Measurements from ENCODE around the gene IER3IP1.
"Not testable (repeated sequence)": the region's sequence is repeated elsewhere in the genome, so short reads cannot be mapped to it uniquely, and the experiment has no call there.

IER3IP1 gene

DNA sequence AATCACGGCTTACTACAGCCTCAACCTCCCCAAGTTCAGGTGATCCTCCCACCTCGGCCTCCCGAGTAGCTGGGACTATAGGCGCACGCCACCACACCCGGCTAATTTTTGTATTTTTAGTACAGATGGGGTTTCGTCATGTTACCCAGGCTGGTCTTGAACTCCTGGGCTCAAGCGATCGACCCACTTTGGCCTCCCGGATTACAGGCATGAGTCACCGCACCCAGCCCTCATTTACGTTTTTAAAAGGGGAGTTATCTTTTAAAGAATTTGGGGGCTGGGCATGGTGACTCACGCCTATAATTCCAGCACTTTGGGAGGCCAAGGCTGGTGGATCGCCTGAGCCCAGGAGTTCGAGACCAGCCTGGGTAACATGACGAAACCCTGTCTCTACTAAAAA, 17.8 kb downstream of the IER3IP1 start:
- not testable (repeated sequence) for DNase-seq

- DNase-seq, result no peak
Measured at GRCh38 chr18:47151439-47151838, 24.7 kb downstream of the IER3IP1 start.

DNA sequence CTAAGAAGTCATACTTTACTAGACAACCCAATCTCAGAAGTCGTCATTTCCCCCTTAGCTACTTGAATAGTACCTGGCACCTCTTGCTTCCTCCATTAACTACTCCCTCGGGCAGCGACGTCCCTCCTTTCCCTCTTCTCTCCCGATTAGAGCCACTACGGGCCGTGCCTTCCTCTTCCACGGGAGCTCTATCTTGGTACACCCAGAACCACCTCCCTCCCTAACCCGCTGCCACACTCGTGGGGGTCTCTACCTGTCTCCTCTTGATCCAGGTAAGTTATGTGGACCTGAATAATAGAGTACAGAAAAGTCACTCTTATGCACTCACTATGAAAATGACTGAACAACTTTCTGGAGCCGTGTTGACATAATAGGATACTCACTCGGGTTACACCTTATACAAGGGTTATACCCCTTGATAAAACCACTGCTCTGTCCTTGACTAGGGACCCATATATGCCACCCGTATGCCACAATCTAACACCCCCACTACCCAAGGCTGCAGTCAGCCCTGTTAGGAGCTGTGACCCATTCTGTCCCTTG, 25.3 kb downstream of the IER3IP1 start:
- no peak for DNase-seq

- peak; percentile 65 for DNase-seq
Measured at GRCh38 chr18:47150029-47150823, 25.9 kb downstream of the IER3IP1 start, which contains the start of gene HDHD2. Gene HDHD2 (minus strand): TSS chr18:47150500. CDS start chr18:47136439, 14,061 bp downstream.

GRCh38 chr18:47149457-47150028, 26.6 kb downstream of the IER3IP1 start:
- DNase-seq, result peak; percentile 18

DNA sequence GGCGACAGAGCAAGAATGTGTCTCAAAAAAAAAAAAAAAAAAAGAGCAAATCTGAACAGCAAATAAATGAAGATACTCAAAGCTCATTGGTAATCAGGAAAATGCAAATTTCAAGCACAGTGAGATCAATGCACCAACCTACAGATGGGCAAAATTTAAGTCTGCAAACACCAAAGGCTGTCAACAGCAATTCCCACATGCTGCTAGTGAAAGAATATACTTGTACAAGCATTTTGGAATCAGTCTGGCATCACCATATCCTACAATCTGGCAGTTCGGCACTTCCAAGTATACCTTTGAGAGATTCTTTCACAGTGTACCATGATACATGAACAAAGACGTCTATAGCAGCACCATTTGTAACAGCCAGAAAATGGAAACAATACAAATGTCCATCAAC, 30.0 kb downstream of the IER3IP1 start:
- DNase-seq, result no peak

DNA sequence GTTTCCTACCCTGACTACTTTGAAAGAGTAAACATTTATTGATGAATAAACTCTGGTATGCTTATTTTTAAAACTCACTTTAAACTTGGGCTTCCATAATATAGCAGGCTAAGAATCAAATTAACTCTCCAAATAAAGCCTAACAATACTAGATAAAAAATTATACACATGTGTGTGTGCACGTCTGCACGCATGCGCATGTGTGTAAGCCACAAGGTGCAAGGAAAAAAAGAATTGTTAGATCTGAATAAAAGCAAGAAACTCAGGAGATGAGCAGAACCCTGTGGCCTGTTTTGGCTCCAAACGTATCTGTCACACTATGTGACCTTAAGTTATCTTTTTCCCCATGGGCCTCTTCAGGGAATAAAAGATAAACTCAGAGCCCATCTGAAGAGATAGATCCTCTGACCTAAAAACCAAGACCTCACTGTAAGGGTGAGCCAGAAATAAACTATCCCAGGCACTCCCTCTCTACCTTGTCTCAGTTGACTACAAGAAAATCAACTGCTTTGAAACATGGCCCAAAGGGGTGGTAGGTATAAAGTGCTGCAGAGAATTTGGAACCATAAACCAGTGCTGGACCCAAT, 32.2 kb downstream of the IER3IP1 start:
- no peak for DNase-seq

- no peak for DNase-seq
Measured at GRCh38 chr18:47143153-47143552, 33.0 kb downstream of the IER3IP1 start.

DNA sequence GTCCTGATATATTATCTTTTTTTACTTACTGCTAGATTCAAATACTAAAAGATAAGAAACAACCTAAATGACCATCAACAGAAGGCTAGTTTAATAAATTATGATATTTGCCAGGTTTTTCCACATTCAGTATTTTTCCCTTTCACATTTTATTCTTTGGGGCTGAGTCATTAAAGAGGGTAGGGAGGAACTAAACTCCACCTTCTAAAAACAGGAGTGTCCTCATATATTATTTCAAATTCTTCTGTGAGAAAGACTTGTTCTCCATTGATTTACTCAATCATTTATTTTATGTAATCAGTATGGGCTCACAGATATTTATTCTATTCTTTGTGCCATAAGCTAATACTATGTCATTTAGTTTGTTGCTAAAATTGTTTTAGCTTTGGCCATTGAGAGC, 34.9 kb downstream of the IER3IP1 start:
- no peak for DNase-seq

GRCh38 chr18:47121146-47121545, 55.0 kb downstream of the IER3IP1 start:
- no peak for DNase-seq

- no peak for DNase-seq
Measured at GRCh38 chr18:47120428-47120827, 55.7 kb downstream of the IER3IP1 start.

DNA sequence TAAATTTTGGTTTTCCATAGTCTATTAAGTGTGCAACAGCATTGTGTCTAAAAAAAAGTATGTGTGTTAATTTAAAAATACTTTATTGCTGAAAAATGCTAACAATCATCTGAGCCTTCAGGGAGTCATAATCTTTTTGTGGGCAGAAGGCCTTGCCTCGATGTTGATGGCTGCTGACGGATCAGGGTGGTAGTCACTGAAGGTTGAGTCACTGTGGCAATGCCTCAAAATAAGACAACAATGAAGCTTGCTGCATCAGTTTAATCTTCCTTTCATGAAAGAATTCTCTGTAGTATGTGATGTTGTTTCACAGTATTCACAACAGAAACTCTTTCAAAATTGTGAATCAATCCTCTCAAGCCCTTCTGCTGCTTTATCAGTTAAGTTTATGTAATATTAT, 57.2 kb downstream of the IER3IP1 start:
- DNase-seq, result no peak

GRCh38 chr18:47115205-47115604, 61.0 kb downstream of the IER3IP1 start:
- DNase-seq, result no peak

DNA sequence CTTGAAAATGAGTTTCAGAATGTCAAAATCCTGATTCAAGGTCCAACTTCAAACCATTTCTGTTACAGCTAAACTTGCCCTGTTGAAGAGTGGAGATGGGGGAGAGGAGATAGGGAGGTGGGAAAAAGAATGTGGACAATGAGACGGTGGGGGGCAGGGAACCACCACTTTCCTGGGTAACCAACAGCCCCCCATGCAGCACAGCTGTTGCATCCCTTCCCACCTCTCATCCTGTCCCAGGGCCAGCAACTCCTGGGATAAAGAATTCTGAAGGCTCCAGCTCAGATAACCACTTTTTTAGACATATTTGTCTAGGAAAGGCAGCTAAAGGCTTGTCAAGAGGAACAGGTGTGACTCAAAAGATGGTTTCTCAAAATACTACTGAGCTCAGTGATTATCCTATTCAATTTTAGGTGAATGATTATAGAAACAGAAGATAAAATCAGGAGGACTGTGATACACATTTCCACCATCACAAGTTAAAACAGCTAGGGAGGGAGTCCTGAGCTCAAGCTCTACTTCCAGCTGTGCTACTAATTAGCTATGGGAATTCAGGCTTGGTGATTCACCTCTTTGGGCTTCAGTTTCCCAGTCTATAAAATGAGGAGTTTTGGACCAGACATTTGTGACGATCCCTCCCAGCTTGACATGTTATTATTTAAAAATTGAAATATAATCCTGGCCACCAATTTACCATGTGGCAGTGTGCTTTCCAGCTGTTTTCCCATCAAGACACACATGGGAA, 62.2 kb downstream of the IER3IP1 start:
- DNase-seq, result no peak

DNA sequence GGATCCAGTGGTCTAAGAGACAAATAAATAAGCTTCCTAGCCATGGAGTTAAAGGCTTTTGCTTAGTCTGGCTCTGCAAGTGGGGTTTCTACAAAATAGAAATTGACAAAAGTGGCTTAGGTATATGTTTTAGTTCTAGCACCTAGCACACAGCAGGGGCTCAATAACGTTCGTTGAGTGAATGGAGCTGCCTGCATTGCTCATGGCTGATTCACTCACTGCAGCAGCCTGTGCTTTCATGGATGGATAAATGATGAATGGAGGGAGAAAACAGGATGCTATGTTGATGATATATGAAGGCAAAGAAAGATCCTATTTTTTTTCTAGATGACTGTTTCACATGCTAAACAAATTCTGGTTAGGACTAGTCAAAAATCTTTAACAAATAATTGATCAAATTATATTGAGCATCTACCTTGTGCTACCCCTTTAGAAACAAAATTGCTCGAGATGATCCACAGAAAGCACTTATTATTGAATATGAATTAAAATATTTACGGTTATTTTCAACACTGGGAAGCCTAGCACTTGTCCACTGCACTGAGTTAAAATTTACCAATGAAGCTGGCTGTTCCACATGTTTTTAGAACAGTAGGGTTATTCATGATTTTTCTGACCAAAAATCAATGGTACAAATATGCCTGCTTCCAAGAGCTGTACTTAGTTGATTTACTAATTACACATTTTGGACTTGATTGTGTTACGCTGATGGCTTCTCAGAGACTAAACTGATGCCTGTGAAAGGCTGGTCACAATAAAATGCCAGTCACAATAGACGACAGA, 65.5 kb downstream of the IER3IP1 start:
- no peak for DNase-seq

DNA sequence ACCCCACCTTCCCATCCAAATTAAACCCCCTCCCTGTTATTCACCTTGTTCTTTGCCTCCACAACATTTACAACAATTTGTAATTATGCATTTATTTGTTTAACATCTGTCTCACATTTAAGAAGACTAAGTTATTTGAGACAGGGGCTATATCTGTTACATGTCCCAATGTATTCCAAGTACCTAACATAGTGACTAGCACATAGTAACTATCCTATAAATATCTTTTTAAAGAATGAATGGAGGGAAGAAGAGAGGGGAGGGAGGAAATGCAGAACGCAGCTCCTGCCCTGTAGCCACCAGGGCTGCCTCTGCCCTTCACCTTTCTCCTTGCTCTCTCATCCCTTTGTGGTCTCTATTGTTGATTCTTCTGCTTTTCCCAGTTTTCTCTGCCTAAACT, 66.4 kb downstream of the IER3IP1 start:
- no peak for DNase-seq

DNA sequence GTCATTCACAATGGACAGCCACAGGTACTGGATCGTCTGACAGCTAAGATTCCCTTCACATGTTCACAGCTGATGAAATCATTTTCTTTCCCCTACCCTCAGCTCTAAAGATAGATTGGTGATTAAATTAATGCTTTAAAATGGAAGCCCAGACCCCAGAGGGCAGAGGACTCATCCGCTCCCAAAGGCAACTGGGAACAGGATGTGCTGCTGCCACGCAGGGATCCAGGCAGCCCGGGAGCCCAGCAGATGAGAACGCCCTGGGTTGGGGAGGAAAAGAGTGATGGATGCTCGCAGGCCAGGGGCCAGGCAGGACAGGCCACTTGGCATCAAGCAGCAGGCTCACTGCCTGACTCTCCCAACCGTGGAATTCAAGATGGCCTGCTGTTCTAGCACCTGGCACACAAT, 67.2 kb downstream of the IER3IP1 start:
- DNase-seq, result no peak

DNA sequence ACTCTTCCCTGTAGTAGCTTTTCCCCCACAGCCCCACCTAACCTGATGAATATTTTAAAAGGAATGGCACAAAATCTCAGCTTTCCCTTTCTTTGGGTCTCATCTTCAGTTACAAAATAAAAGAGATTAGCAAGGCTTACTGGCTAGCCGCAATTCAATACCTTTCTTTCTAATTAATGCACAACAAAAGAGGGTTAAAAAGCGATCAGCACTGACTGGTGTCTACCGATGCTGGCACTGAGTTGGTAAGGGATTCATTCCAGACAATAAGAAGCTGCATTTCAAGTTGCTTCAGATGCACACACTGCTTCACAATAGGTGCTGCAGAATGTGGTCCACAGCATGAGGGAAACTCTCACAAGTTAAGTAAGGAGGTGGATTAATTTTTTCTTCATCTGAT, 67.8 kb downstream of the IER3IP1 start:
- DNase-seq, result no peak
